GM12872 (cell line): ENCODE results near the gene CREG2.

Experiments
- TF ChIP-seq, protein P1 (sequence below): IDR thresholded peaks from 3 replicates; pipeline ENCODE4 v1.5.1; 2011; ENCODE audit warnings: low read depth, mild to moderate bottlenecking, low read length, moderate library complexity; ENCODE audit not compliant: insufficient read depth

CREG2 gene

DNA sequence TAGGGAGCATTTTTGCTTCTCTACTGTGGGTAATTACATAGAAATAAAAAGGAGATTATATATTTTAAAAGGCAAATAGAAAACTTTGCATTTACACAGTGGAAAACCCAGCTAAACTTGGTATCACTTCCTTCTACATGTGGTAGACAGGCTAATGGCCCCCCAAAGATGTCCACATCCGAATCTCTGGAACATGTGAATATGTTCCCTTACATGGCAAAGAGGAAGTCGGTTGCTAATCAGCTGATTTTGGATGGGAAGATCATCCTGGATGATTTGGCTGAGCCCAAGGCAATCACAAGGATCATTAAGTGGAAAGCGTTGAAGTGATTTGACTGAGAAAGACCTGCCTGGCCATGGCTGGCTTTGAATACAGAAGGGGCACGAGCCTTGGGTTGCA lies 26.2 kb downstream of the CREG2 start:
- TF ChIP-seq, protein P1, sequence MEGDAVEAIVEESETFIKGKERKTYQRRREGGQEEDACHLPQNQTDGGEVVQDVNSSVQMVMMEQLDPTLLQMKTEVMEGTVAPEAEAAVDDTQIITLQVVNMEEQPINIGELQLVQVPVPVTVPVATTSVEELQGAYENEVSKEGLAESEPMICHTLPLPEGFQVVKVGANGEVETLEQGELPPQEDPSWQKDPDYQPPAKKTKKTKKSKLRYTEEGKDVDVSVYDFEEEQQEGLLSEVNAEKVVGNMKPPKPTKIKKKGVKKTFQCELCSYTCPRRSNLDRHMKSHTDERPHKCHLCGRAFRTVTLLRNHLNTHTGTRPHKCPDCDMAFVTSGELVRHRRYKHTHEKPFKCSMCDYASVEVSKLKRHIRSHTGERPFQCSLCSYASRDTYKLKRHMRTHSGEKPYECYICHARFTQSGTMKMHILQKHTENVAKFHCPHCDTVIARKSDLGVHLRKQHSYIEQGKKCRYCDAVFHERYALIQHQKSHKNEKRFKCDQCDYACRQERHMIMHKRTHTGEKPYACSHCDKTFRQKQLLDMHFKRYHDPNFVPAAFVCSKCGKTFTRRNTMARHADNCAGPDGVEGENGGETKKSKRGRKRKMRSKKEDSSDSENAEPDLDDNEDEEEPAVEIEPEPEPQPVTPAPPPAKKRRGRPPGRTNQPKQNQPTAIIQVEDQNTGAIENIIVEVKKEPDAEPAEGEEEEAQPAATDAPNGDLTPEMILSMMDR: no peak

DNA sequence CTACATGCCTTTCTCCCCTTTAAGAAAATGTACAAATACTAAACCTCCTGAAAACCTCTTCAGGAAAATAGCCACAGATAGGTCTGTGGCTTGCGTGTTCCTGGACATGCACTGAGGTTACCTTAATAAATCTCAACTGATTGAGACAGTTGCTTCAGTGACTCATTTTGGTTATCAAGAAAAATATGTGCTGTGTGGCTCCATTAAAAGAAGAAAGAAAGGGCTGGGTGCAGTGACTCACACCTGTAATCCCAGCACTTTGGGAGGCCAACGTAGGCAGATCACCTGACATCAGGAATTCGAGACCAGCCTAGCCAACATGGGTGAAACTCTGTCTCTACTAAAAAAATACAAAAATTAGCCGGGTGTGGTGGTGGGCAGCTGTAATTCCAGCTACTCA lies 27.1 kb downstream of the CREG2 start:
- TF ChIP-seq, protein P1: no peak

DNA sequence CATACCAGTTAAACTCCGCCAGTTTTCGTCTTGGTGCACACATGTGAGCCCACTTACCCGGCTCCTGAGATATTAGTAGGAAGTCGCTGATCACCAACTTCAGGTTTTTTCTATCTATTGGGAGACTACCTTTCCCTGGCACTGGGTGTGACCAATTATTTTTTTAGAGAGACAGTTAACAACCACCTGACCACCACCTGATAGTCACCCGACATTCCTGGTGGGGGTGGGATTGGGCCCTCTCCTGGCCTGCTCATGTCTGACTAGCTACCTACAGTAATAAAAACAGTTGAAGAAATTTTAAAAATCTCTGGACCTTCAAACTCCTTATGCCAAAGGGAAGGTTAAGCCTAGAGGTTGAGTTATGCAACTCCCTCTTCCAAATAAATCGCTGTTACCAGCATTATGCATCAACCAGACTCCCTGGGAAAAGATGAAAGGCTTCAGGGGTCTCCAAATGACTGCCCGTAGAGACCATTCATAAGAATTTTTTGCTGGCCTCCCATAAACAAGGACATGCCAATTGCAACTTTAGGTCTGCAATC lies 27.8 kb downstream of the CREG2 start:
- TF ChIP-seq, protein P1: no peak

DNA sequence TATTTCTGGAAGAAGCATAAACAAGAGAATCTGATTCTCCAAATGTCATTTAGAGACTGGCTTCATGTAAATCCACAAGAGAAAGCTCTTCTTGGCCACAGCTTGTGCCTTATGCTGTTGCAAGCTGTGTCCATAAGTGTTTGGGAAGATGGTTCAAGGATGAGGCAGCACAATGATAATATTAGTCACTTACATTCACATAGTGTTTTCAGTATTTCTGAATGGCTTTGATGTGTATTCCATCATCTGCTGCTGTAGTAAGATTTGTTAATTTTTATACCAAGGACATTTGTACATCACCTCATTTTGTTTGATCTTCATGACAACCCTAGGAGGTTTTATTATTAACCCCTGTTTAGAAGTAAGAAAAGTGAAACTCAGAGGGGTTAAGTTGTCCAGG lies 29.9 kb downstream of the CREG2 start:
- TF ChIP-seq, protein P1: no peak

DNA sequence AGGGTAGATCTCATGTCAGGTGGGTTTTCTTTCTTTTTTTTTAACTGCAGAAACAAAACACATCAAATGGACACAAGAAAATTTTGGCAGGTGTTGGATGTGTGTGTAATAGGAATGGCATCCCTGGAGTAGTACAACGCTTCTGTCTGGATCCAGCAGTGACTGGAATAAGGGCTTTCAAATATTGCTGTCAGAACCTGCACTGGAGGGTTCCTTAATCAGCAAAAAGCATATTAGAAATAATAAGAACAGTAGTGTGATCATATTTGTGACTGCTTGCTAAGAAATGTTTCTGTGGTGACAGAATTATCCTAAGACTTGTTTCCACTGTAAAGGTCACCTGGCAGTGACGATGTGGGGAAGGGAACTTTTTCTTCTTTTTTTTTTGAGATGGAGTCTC lies 30.8 kb downstream of the CREG2 start:
- TF ChIP-seq, protein P1: no peak

DNA sequence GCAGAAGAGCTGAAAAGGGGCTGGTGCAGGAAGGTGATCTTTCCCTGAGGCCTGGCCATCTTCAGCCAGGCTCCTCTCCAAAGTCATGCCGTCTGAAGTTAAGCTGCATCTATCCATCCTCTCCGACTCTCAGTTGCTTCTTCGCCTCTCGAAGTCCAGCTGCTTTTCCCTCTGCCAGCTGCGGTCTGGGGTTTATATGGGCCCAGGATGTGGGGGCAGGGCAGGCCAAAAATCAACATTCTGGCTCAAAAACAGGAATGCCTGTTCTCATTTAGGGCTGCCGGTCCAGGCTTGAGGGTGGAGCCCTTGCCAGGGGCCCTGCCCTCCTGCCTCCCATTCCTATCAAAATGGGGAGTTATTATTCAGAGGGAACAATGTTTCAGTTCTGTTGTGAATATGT lies 31.2 kb downstream of the CREG2 start:
- TF ChIP-seq, protein P1: no peak

DNA sequence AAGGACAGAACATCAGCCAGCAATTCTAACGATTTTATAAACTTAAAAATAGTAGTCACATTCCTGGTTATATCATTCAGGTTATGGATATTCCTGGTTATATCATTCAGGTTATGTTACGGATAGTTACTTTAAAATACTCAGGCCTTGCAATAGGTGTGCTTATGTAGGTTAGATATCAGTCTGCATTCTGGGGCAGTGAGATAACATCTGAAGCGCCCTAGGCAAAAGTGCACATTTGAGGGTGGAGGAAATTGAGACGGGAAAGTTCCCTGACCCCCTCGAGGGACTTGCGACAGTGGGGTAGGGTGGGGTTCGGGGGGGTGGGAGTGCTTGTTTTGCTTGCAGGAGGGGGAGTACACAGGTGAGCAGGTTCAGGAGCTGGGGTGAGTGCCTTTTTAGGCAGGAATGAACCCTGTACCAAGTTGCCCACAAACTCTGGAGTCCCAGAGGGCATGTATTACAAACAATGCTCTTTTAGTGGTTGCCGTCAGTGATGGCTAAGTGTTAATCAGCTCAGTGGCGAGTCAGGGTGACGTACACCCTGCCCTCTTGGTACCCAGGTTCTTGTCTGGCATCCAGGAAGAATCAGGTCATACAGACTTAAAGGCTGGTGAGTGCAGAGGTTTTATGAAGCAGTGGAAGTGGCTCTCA lies 31.8 kb downstream of the CREG2 start:
- TF ChIP-seq, protein P1: no peak
